Esophagus squamous epithelium (tissue), 4 donors: ENCODE measurements around the gene AARSD1.

Experiments used
- CTCF ChIP-seq, 6 experiments: fragments of 450-650 bp in 4 of 6; fragments of 200-600 bp in 2 of 6; sonication (generic) in 2 of 6; IDR thresholded peaks; one replicate each; pipeline ENCODE4 v1.5.1; 2016 to 2019; ENCODE audit warnings: antibody characterized with exemption in 6 of 6, mild to moderate bottlenecking in 4 of 6, moderate library complexity in 4 of 6
- POLR2A ChIP-seq, 4 donors: fragments of 450-650 bp; IDR thresholded peaks; one replicate each; pipeline ENCODE4 v1.6.1; 2017; ENCODE audit warnings: antibody characterized with exemption in 4 of 4, mild to moderate bottlenecking in 4 of 4, moderate library complexity in 3 of 4

GRCh38 chr17:42982266-42982665 is 18.0 kb upstream of the AARSD1 start:
- no peak for TF ChIP-seq CTCF (IDR thresholded peaks at IDR 0.05)
- TF ChIP-seq POLR2A (IDR thresholded peaks at IDR 0.05): no peak
